Astrocyte (in vitro differentiated cells and primary cell): ENCODE data around the gene ALDH3B2.

Experiments
- CTCF ChIP-seq: IDR thresholded peaks from 2 replicates; pipeline ENCODE4 v1.5.1; 2011; ENCODE audit warnings: low read depth, mild to moderate bottlenecking, inconsistent platforms, low read length, moderate library complexity; ENCODE audit not compliant: insufficient read depth
- EZH2 ChIP-seq: IDR thresholded peaks from 2 replicates; pipeline ENCODE4 v1.6.1; 2012; ENCODE audit warnings: mild to moderate bottlenecking, low read length, inconsistent platforms; ENCODE audit not compliant: insufficient read depth

- no peak for TF ChIP-seq CTCF
- no peak for TF ChIP-seq EZH2
Measured at GRCh38 chr11:67670316-67671210, 3.9 kb downstream of the ALDH3B2 start.
